GM18505 (cell line): Measurements from ENCODE around the gene NGEF.

ENCODE experiments used
- ATAC-seq: cut with Tn5 transposase; IDR thresholded peaks from one replicate; pipeline ENCODE4 v1.9.1; 2021; ENCODE audit not compliant: unreplicated experiment
- POLR2A ChIP-seq: IDR thresholded peaks from 4 replicates; pipeline ENCODE4 v1.6.1; 2011; ENCODE audit warnings: borderline replicate concordance; ENCODE audit not compliant: insufficient read depth, insufficient read length; ENCODE audit errors: extremely low read depth

NGEF gene

GRCh38 chr2:232942831-232943230 is 70.2 kb downstream of the NGEF start:
- no peak for ATAC-seq
- TF ChIP-seq POLR2A: no peak

GRCh38 chr2:232941912-232942594 is 71.0 kb downstream of the NGEF start:
- TF ChIP-seq POLR2A: no peak

GRCh38 chr2:232941400-232941799 is 71.7 kb downstream of the NGEF start:
- ATAC-seq: no peak
- TF ChIP-seq POLR2A: no peak

More at GRCh38 chr2:232941912-232942594, 71.0 kb downstream of the NGEF start:
- ATAC-seq: no peak

GRCh38 chr2:232940724-232941123 is 72.3 kb downstream of the NGEF start:
- no peak for ATAC-seq
- no peak for TF ChIP-seq POLR2A

- no peak for TF ChIP-seq POLR2A
- ATAC-seq: no peak
Measured at GRCh38 chr2:232937278-232937906, 75.7 kb downstream of the NGEF start.

- no peak for TF ChIP-seq POLR2A
- ATAC-seq: no peak
Measured at GRCh38 chr2:232931636-232932035, 81.4 kb downstream of the NGEF start.

- no peak for ATAC-seq
- no peak for TF ChIP-seq POLR2A
Measured at GRCh38 chr2:232930059-232930400, 83.0 kb downstream of the NGEF start.

- TF ChIP-seq POLR2A: no peak
- ATAC-seq: no peak
Measured at GRCh38 chr2:232929303-232930058, 83.6 kb downstream of the NGEF start.

- no peak for TF ChIP-seq POLR2A
- ATAC-seq: no peak
Measured at GRCh38 chr2:232928551-232929302, 84.3 kb downstream of the NGEF start.

- no peak for ATAC-seq
Measured at GRCh38 chr2:232927793-232928550, 85.1 kb downstream of the NGEF start.

GRCh38 chr2:232927032-232927792 is 85.8 kb downstream of the NGEF start:
- no peak for ATAC-seq
- no peak for TF ChIP-seq POLR2A

More at GRCh38 chr2:232927793-232928550, 85.1 kb downstream of the NGEF start:
- no peak for TF ChIP-seq POLR2A

- TF ChIP-seq POLR2A: no peak
- ATAC-seq: no peak
Measured at GRCh38 chr2:232926431-232926939, 86.6 kb downstream of the NGEF start.
